ENCODE measurements around the gene DSCAM.
A peak's percentile ranks its signal among the peaks of the same experiment; 100 is the strongest.

DSCAM gene

DNA sequence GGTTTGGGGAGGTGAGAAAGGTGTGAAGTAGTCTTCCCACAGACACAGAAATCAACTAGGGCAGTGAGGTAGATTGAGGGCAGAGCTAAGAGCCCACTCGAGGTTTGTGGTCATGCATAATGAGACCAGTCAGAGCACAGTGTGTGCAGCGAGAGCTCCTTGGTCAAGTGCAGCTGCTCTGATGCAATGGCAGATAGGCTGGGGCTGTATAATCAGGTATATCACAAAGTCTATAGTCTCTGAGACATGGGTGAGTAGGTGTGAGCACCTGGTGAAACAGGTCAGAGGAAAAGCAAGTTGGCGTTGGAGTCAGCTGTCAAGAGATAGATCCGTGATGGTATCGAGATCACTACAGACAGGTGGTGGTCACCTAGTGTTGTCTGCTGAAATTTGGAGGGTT is 17.6 kb downstream of the DSCAM start:
- TF ChIP-seq Cebpa-rat (IDR thresholded peaks at IDR 0.05): no peak
- H4K20me1 ChIP-seq: no peaks in the 10 kb centered on the region
- H3K4me3 ChIP-seq: no peak overlapping the region
- no peak overlapping the region for H3K27ac ChIP-seq
- H3K36me3 ChIP-seq: no peaks in the 10 kb centered on the region
- no peaks in the 10 kb centered on the region for H3K27me3 ChIP-seq
- no peak overlapping the region for H3K4me2 ChIP-seq
- no peak overlapping the region for H3K9ac ChIP-seq
- 0 out of 22 replicates have a peak, but pooled peaks cover 0 to 5% (median 0%) of the 10 kb centered on the region in 11 experiments for H3K9me3 ChIP-seq (replicated peaks in 1 of 11)
- H3K4me1 ChIP-seq: peaks cover 0 to 19% (median 2%) of the 10 kb centered on the region in 10 experiments; a peak in 7 of 20 replicates

DNA sequence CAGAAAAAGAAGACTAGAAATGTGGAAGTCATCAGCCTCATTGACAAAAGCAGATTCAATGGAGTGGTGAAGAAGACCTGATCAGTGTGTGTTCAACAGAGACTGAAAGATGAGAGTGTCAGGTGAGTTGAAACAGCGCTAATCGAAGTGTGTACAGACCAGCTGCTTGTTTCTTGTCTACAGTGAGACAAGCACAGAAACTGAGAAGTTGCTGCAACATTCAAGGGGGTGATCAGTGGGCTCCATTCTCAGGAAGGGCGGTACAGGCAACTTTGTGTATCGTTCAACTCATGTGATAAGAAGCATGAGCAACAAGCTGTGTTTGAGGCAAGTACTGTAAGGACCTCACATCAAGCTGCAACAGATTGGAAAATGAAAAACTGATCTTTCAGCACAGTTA is 19.4 kb downstream of the DSCAM start:
- no peak for TF ChIP-seq Cebpa-rat (IDR thresholded peaks at IDR 0.05)
- no peak overlapping the region for H3K4me3 ChIP-seq
- H3K36me3 ChIP-seq: no peaks in the 10 kb centered on the region
- no peak overlapping the region for H3K27ac ChIP-seq
- H3K4me2 ChIP-seq: no peak overlapping the region
- H4K20me1 ChIP-seq: no peaks in the 10 kb centered on the region
- H3K4me1 ChIP-seq: peaks cover 0 to 13% (median 2%) of the 10 kb centered on the region in 10 experiments; a peak in 4 of 20 replicates
- H3K27me3 ChIP-seq: no peaks in the 10 kb centered on the region
- no peak overlapping the region for H3K9ac ChIP-seq
- H3K9me3 ChIP-seq (replicated peaks in 1 of 11): 0 out of 22 replicates have a peak, but pooled peaks cover 0 to 5% (median 0%) of the 10 kb centered on the region in 11 experiments

DNA sequence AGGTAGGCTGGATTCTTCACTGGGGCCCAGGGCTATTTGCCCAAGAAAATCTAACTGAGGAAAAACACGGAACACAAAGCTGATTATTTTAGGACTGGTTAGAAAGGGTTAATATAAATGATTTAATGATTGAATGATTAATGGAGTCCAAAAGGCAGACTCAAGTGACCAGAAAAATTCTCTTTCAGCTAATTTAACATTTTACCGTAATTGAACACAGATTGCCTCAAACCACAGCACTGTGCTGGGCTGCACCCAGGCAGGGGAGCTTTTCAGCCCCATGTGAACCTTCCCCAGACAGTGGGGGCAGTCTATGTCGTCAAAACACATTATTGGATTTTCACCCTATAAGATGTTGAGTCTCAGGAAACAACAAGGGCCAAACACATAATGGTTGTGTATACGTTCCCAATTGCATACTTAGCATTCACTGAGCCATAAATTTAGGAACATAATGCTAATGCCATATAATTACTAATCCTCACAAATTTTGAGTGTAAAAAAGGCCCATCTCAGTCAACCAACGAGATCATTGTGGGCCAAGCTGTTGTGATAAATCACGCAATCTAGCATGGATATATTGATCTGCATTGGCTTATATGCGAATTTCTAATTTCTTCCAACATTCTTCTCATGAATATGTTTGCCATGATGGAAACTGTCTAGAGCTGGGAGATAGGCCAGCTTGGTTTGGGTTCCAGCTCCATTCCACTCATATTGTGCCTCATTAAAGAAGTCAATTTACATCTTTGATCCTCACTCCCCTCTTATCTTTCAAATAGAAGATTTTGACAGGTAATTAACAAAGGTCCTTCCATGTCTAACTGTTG is 27.7 kb downstream of the DSCAM start:
- H3K9ac ChIP-seq: no peak overlapping the region
- H3K4me2 ChIP-seq: peak overlapping the region; percentile 15 to 65 (median 38); a peak in 16 of 22 replicates

DNA sequence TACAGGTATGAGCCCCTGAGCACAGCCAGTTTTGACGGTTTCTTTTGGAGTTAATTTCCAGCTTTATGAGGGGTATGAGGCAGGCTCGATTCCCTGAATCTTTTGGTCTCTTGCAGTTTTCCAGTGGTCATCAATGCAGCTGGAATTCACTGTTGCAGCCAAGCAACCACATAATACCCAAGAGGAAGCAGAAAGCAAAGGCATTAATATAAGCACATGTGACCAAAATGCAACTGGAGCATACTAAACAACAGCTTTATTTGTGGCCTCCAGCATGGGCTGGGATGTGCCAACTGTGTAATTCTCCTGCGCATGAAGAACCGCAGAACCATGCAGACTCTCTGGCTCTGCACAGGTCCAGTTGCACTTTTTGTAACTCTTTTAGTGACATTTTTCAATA is 33.0 kb downstream of the DSCAM start:
- Histone ChIP-seq H3K4me1 (peaks cover 2 to 20% (median 8%) of the 10 kb centered on the region in 10 experiments), H3K4me3 (no peak overlapping the region), H3K9me3 (replicated peaks in 1 of 11) (0 out of 22 replicates have a peak, but pooled peaks cover 0 to 4% (median 0%) of the 10 kb centered on the region in 11 experiments), H3K27ac (no peak overlapping the region), H3K27me3 (no peaks in the 10 kb centered on the region), H4K20me1 (no peaks in the 10 kb centered on the region), H3K9ac (no peak overlapping the region), H3K36me3 (no peaks in the 10 kb centered on the region), H3K4me2 (no peak overlapping the region)
- TF ChIP-seq Cebpa-rat (IDR thresholded peaks at IDR 0.05): no peak

More for the DNA sequence above, 27.7 kb downstream of the DSCAM start:
- Histone ChIP-seq H3K36me3 (no peaks in the 10 kb centered on the region), H3K4me3 (no peak overlapping the region), H3K4me1 (peaks cover 5 to 13% (median 11%) of the 10 kb centered on the region in 10 experiments), H4K20me1 (no peaks in the 10 kb centered on the region), H3K27ac (0 out of 22 replicates have a peak overlapping the region, but pooled peaks of 1 of the 11 experiments have one; percentile 2), H3K9me3 (replicated peaks in 1 of 11) (peaks cover 0 to 15% (median 0%) of the 10 kb centered on the region in 11 experiments; a peak in 3 of 22 replicates), H3K27me3 (no peaks in the 10 kb centered on the region)
- TF ChIP-seq Cebpa-rat (IDR thresholded peaks at IDR 0.05): no peak

DNA sequence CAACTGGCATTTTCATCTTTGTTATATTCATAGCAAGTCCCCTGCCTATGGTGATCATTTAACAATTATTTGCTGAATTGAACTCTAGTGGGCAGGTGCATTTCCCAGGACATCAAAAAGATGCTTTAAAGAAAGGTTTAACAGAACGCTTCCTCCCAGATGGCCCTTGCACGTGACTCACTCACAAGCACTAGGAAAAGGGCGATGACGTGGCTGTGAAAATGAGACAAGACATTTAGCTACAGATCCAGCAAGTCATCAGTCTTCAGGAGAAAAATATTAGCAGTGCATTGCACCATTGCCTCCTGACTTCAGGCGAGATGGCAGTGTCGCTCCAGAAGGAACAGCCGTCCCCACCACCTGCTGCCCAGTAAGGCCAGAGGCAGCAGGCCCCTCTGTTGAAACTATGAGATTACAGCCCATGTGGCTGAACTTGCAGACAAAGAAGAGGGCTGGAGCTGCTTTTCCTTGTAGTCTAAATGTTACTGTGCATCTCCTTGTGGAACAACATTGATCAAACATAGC is 37.2 kb downstream of the DSCAM start:
- H3K4me3 ChIP-seq: no peak overlapping the region
- H3K4me1 ChIP-seq: peaks cover 0 to 14% (median 0%) of the 10 kb centered on the region in 10 experiments; a peak in 1 of 20 replicates
- no peaks in the 10 kb centered on the region for H3K27me3 ChIP-seq
- no peaks in the 10 kb centered on the region for H3K9me3 ChIP-seq (replicated peaks in 1 of 11)
- no peaks in the 10 kb centered on the region for H4K20me1 ChIP-seq
- H3K9ac ChIP-seq: no peak overlapping the region
- no peaks in the 10 kb centered on the region for H3K36me3 ChIP-seq
- no peak overlapping the region for H3K4me2 ChIP-seq
- no peak for TF ChIP-seq Cebpa-rat (IDR thresholded peaks at IDR 0.05)
- no peak overlapping the region for H3K27ac ChIP-seq

DNA sequence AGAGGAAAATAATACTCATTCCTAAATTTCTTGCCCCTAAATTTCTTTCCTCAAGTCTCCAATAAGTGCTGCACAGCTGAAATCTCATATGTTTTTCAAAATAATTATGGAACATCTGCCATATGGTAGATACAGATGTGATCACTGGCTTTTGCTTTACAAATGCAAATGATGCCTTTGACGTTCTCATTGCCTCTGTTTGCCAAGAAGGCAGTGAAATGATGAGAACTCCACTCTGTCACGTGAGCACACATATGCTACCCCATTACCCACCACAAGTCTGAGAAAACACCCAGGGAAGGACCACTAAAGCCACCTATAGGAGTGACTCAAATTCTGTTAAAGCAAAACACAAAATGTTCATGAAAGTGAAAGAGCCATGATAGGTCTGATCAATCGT is 43.9 kb downstream of the DSCAM start:
- no peak overlapping the region for H3K9ac ChIP-seq

DNA sequence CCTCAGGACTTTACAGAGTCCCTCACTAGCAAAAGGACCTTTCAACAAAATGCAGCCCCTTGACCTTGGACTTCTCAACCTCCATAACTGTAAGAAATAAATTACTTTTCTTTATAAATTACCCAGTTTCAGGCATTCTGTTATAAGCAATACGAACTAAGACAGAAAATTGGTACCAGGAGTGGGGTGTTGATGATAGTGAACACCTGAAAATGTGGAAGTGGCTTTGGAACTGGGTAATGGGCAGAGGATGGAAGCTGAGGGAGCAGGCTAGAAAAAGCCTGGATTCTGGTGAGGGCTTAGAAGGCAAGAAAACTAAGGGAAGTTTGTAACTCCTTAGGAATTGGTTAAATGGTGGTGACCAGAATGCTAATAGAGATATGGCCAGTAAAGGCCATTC is 46.8 kb downstream of the DSCAM start:
- Histone ChIP-seq H3K27me3 (no peaks in the 10 kb centered on the region), H3K4me2 (no peak overlapping the region), H3K4me3 (no peak overlapping the region), H3K27ac (no peak overlapping the region), H3K9me3 (replicated peaks in 1 of 11) (peaks cover 26 to 41% (median 34%) of the 10 kb centered on the region in 11 experiments), H3K36me3 (no peaks in the 10 kb centered on the region), H3K9ac (no peak overlapping the region), H3K4me1 (no peaks in the 10 kb centered on the region), H4K20me1 (no peaks in the 10 kb centered on the region)
- no peak for TF ChIP-seq Cebpa-rat (IDR thresholded peaks at IDR 0.05)

More for the DNA sequence above, 43.9 kb downstream of the DSCAM start:
- Histone ChIP-seq H3K4me3 (no peak overlapping the region), H3K27me3 (no peaks in the 10 kb centered on the region), H3K4me1 (no peaks in the 10 kb centered on the region), H3K9me3 (replicated peaks in 1 of 11) (peaks cover 26 to 41% (median 34%) of the 10 kb centered on the region in 11 experiments), H3K27ac (no peak overlapping the region), H4K20me1 (no peaks in the 10 kb centered on the region), H3K4me2 (no peak overlapping the region), H3K36me3 (no peaks in the 10 kb centered on the region)
- no peak for TF ChIP-seq Cebpa-rat (IDR thresholded peaks at IDR 0.05)

DNA sequence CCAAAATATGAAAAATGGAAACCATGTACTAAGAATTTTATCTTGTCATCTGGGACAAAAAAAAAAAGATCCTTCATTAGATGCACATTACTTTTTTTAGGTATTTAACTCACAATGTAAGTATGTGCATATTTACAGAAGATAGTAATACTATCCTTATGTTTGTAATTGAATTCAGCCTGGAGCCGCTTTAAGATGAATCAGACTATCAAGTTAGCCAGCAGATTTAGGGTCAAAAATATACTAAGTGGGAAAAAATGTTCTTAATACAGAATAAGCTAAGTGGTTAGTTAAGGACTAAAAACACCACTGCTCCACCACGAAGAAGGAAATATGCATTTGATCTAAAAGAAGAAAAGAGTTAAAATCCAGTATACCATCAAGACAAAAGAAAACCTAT is 49.1 kb downstream of the DSCAM start:
- no peak overlapping the region for H3K4me2 ChIP-seq
- no peaks in the 10 kb centered on the region for H3K36me3 ChIP-seq
- H3K9me3 ChIP-seq (replicated peaks in 1 of 11): peaks cover 26 to 41% (median 34%) of the 10 kb centered on the region in 11 experiments
- no peaks in the 10 kb centered on the region for H4K20me1 ChIP-seq
- no peaks in the 10 kb centered on the region for H3K27me3 ChIP-seq
- no peak for TF ChIP-seq Cebpa-rat (IDR thresholded peaks at IDR 0.05)
- no peak overlapping the region for H3K4me3 ChIP-seq
- no peak overlapping the region for H3K27ac ChIP-seq
- no peak overlapping the region for H3K9ac ChIP-seq
- H3K4me1 ChIP-seq: no peaks in the 10 kb centered on the region

DNA sequence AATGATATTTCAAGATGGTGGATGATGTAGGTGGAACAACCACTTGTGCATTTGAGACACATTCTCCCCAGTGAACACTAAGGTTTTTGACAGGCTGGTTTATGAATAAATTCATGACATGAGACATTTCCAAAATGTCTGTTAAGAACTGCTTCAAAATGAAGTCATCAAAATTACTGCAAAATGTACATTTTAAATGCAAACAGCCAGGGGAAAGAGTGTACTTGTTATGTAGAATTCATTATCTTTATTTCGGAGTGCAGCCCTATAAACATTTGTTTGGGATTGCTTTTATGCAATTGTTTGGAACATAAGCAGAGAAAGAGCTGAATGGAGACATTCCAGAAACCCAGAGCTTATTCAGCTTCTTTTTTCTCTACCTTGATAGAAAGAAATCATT is 49.5 kb downstream of the DSCAM start:
- Histone ChIP-seq H3K4me3 (no peak overlapping the region), H3K27ac (no peak overlapping the region), H3K9me3 (replicated peaks in 1 of 11) (peaks cover 26 to 41% (median 34%) of the 10 kb centered on the region in 11 experiments), H3K4me1 (no peaks in the 10 kb centered on the region), H3K4me2 (no peak overlapping the region), H3K9ac (no peak overlapping the region), H4K20me1 (no peaks in the 10 kb centered on the region), H3K27me3 (no peaks in the 10 kb centered on the region), H3K36me3 (no peaks in the 10 kb centered on the region)
- no peak for TF ChIP-seq Cebpa-rat (IDR thresholded peaks at IDR 0.05)

Measured in BLaER1 treated with 17β-estradiol and CSF1 and Interleukin-3, amounts not matched to agents 10 nM and 100 nM (cell line).